Measurements from ENCODE around the gene SEMA6C. TPM values are rescaled to one million over a fixed set of nuclear protein-coding genes. Genes with fewer than 3 reads are reported as not detected.

SEMA6C gene
- total and polyA plus RNA-seq, 2 of the 13 experiments (the other 11 are each of a cell fraction or from before 2014, with no cell fraction given), result 1.4 to 2.9 TPM

DNA sequence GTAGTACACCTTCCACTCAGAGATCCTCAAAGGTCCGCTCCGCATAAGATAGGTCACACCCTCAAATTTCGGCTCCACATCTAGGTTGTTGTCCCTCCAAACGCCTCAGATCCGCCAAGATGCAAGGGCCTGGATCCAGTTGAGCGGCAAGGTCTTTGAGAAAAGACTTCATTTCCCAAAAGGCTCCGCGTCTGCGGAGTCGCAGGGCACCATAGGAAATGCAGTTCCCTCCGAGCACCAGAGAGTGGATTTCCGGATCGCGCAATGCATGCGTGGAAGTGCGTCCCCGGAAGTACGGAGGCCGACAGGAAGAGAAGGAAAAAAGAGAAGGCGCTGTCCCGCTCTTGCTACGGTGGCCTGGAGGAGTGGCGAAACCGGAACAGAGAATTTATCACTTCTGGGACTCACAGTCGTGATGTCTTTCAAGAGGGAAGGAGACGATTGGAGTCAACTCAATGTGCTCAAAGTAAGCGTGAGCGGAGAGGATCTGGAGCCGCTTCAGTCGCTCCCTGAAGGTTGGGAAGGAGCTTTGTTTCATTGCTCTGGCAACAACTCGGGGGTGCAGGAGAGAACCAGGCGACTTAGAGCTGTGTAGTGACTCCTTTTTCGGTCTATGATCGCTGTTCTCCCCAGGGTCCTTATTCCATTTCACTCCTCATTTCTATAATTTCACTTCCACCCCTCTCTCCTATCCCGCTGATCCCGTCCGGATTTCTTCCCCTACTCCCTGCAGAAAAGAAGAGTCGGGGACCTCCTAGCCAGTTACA is 19.5 kb upstream of the SEMA6C start, which contains the start of the genes LYSMD1 and SCNM1 (continued):
- TF ChIP-seq, protein P1, sequence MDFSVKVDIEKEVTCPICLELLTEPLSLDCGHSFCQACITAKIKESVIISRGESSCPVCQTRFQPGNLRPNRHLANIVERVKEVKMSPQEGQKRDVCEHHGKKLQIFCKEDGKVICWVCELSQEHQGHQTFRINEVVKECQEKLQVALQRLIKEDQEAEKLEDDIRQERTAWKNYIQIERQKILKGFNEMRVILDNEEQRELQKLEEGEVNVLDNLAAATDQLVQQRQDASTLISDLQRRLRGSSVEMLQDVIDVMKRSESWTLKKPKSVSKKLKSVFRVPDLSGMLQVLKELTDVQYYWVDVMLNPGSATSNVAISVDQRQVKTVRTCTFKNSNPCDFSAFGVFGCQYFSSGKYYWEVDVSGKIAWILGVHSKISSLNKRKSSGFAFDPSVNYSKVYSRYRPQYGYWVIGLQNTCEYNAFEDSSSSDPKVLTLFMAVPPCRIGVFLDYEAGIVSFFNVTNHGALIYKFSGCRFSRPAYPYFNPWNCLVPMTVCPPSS (IDR thresholded peaks at IDR 0.05), result no peak
- TF ChIP-seq, protein P2, sequence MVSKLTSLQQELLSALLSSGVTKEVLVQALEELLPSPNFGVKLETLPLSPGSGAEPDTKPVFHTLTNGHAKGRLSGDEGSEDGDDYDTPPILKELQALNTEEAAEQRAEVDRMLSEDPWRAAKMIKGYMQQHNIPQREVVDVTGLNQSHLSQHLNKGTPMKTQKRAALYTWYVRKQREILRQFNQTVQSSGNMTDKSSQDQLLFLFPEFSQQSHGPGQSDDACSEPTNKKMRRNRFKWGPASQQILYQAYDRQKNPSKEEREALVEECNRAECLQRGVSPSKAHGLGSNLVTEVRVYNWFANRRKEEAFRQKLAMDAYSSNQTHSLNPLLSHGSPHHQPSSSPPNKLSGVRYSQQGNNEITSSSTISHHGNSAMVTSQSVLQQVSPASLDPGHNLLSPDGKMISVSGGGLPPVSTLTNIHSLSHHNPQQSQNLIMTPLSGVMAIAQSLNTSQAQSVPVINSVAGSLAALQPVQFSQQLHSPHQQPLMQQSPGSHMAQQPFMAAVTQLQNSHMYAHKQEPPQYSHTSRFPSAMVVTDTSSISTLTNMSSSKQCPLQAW (CRISPR knock-in tag; IDR thresholded peaks at IDR 0.05), result peak; percentile 79
- TF ChIP-seq, protein P3, sequence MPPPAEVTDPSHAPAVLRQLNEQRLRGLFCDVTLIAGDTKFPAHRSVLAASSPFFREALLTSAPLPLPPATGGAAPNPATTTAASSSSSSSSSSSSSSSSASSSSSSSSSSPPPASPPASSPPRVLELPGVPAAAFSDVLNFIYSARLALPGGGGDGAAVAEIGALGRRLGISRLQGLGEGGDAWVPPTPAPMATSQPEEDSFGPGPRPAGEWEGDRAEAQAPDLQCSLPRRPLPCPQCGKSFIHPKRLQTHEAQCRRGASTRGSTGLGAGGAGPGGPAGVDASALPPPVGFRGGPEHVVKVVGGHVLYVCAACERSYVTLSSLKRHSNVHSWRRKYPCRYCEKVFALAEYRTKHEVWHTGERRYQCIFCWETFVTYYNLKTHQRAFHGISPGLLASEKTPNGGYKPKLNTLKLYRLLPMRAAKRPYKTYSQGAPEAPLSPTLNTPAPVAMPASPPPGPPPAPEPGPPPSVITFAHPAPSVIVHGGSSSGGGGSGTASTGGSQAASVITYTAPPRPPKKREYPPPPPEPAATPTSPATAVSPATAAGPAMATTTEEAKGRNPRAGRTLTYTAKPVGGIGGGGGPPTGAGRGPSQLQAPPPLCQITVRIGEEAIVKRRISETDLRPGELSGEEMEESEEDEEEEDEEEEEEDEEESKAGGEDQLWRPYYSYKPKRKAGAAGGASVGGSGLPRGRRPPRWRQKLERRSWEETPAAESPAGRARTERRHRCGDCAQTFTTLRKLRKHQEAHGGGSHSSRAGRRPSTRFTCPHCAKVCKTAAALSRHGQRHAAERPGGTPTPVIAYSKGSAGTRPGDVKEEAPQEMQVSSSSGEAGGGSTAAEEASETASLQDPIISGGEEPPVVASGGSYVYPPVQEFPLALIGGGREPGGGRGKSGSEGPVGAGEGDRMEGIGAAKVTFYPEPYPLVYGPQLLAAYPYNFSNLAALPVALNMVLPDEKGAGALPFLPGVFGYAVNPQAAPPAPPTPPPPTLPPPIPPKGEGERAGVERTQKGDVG (CRISPR knock-in tag; IDR thresholded peaks at IDR 0.05; ENCODE audit: borderline replicate concordance), result no peak
- TF ChIP-seq ZNF724P (CRISPR knock-in tag; IDR thresholded peaks at IDR 0.05; ENCODE audit: borderline replicate concordance), result no peak
- peak; percentile 78 for TF ChIP-seq MIER2 (CRISPR knock-in tag; IDR thresholded peaks at IDR 0.05)
- TF ChIP-seq, protein P4, sequence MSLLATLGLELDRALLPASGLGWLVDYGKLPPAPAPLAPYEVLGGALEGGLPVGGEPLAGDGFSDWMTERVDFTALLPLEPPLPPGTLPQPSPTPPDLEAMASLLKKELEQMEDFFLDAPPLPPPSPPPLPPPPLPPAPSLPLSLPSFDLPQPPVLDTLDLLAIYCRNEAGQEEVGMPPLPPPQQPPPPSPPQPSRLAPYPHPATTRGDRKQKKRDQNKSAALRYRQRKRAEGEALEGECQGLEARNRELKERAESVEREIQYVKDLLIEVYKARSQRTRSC (CRISPR knock-in tag; IDR thresholded peaks at IDR 0.05; ENCODE audit: low read depth), result no peak
- peak; percentile 98 for TF ChIP-seq IRF2 (CRISPR knock-in tag; IDR thresholded peaks at IDR 0.05)
- TF ChIP-seq ZFP37 (CRISPR knock-in tag; IDR thresholded peaks at IDR 0.05; ENCODE audit: borderline replicate concordance), result peak; percentile 36; the same call in 1 of the 2 replicates
- TF ChIP-seq ZNF75D (CRISPR knock-in tag; IDR thresholded peaks at IDR 0.05; ENCODE audit: borderline replicate concordance), result no peak
- peak; percentile 100 for TF ChIP-seq ZNF143 (CRISPR knock-in tag; IDR thresholded peaks at IDR 0.05)
- no peak for TF ChIP-seq SMAD9 (CRISPR knock-in tag; IDR thresholded peaks at IDR 0.05)
- TF ChIP-seq SP4 (CRISPR knock-in tag; IDR thresholded peaks at IDR 0.05), result peak; percentile 79
- TF ChIP-seq, protein P5, sequence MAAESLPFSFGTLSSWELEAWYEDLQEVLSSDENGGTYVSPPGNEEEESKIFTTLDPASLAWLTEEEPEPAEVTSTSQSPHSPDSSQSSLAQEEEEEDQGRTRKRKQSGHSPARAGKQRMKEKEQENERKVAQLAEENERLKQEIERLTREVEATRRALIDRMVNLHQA (CRISPR knock-in tag; IDR thresholded peaks at IDR 0.05), result no peak
- TF ChIP-seq FOXA1 (IDR thresholded peaks at IDR 0.05), result no peak
- no peak for TF ChIP-seq FOXA1 (CRISPR knock-in tag; IDR thresholded peaks at IDR 0.05)
- TF ChIP-seq FIP1L1 (IDR thresholded peaks at IDR 0.05; ENCODE audit: borderline replicate concordance, insufficient read depth, low read depth, low read length), result 0 out of 2 replicates have a peak, but pooled peaks have one; percentile 55
- TF ChIP-seq, protein P6, sequence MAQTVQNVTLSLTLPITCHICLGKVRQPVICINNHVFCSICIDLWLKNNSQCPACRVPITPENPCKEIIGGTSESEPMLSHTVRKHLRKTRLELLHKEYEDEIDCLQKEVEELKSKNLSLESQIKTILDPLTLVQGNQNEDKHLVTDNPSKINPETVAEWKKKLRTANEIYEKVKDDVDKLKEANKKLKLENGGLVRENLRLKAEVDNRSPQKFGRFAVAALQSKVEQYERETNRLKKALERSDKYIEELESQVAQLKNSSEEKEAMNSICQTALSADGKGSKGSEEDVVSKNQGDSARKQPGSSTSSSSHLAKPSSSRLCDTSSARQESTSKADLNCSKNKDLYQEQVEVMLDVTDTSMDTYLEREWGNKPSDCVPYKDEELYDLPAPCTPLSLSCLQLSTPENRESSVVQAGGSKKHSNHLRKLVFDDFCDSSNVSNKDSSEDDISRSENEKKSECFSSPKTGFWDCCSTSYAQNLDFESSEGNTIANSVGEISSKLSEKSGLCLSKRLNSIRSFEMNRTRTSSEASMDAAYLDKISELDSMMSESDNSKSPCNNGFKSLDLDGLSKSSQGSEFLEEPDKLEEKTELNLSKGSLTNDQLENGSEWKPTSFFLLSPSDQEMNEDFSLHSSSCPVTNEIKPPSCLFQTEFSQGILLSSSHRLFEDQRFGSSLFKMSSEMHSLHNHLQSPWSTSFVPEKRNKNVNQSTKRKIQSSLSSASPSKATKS (CRISPR knock-in tag; IDR thresholded peaks at IDR 0.05), result no peak
- TF ChIP-seq CCAR2 (optimal IDR thresholded peaks at IDR 0.05; ENCODE audit: low read depth, low read length), result no peak
- TF ChIP-seq FOXK1 (CRISPR knock-in tag; IDR thresholded peaks at IDR 0.05; ENCODE audit: borderline replicate concordance, low read depth), result peak; percentile 99
- no peak for TF ChIP-seq SMARCC2 (IDR thresholded peaks at IDR 0.05)
